SHP77 (cell line): ENCODE data around the gene RNASEH2B.

ENCODE experiments used
- DNase-seq, 2 experiments: peaks; one replicate each; lab custom pipeline; 2025; lab: John Stamatoyannopoulos, UW

Gene RNASEH2B

GRCh38 chr13:50940509-50940908, 30.9 kb downstream of the RNASEH2B start:
- DNase-seq: no peak

- DNase-seq: no peak
Observed at GRCh38 chr13:50941146-50941545, 31.6 kb downstream of the RNASEH2B start.

- DNase-seq: no peak
Observed at GRCh38 chr13:50942630-50943311, 33.2 kb downstream of the RNASEH2B start.

- DNase-seq: no peak
Observed at GRCh38 chr13:50945669-50946068, 36.1 kb downstream of the RNASEH2B start.

GRCh38 chr13:50948601-50949000, 39.0 kb downstream of the RNASEH2B start:
- no peak for DNase-seq

- no peak for DNase-seq
Observed at GRCh38 chr13:50950849-50951248, 41.3 kb downstream of the RNASEH2B start.

GRCh38 chr13:50951366-50951765, 41.8 kb downstream of the RNASEH2B start:
- DNase-seq: no peak

GRCh38 chr13:50955241-50955640, 45.6 kb downstream of the RNASEH2B start:
- DNase-seq: no peak

- DNase-seq: no peak
Observed at GRCh38 chr13:50955798-50956197, 46.2 kb downstream of the RNASEH2B start.

GRCh38 chr13:50957620-50958019, 48.0 kb downstream of the RNASEH2B start:
- DNase-seq: no peak

GRCh38 chr13:50969691-50970090, 60.1 kb downstream of the RNASEH2B start:
- DNase-seq: peak in 1 of 2 experiments; percentile 6

- DNase-seq: no peak
Observed at GRCh38 chr13:50970956-50971355, 61.4 kb downstream of the RNASEH2B start.

- no peak for DNase-seq
Observed at GRCh38 chr13:50974268-50974667, 64.7 kb downstream of the RNASEH2B start.

GRCh38 chr13:50979187-50979586, 69.6 kb downstream of the RNASEH2B start:
- DNase-seq: no peak

GRCh38 chr13:50981686-50982085, 72.1 kb downstream of the RNASEH2B start:
- no peak for DNase-seq

- DNase-seq: peak; percentile 28 to 51
Observed at GRCh38 chr13:50989476-50989875, 79.9 kb downstream of the RNASEH2B start.

GRCh38 chr13:50990065-50990817, 80.7 kb downstream of the RNASEH2B start:
- no peak for DNase-seq

GRCh38 chr13:50990818-50991506, 81.4 kb downstream of the RNASEH2B start:
- peak; percentile 8 for DNase-seq

GRCh38 chr13:50991579-50992521, 82.3 kb downstream of the RNASEH2B start:
- peak in 1 of 2 experiments; percentile 5 for DNase-seq

- no peak for DNase-seq
Observed at GRCh38 chr13:50993371-50993770, 83.8 kb downstream of the RNASEH2B start.

- no peak for DNase-seq
Observed at GRCh38 chr13:50993934-50994333, 84.3 kb downstream of the RNASEH2B start.

GRCh38 chr13:50994651-50995050, 85.1 kb downstream of the RNASEH2B start:
- DNase-seq: no peak
